Prostate gland (tissue), 2 donors: ENCODE data around the gene PROK2. TPM values are rescaled to one million over a fixed set of nuclear protein-coding genes. Genes with fewer than 3 reads are reported as not detected.

Experiments used
- DNase-seq: peaks from one replicate; pipeline ENCODE4 v3.0.0-alpha.2; 2019; ENCODE audit warnings: low spot score
- H3K27ac ChIP-seq, 2 donors: fragments of 200-600 bp; sonication (generic); 2 replicates each; pipeline ENCODE4 v1.5.1; 2017 to 2019
- H3K27me3 ChIP-seq: fragments of 200-600 bp; sonication (generic); replicated peaks from 2 replicates; pipeline ENCODE4 v1.5.1; 2019; ENCODE audit not compliant: insufficient read depth
- H3K36me3 ChIP-seq, 2 donors: fragments of 200-600 bp; sonication (generic); 1 replicate in 1 of 2; 2 replicates in 1 of 2; pipeline versions ENCODE4 v1.5.1 to v1.8.1; 2017 to 2019
- H3K4me1 ChIP-seq: fragments of 200-600 bp; sonication (generic); replicated peaks from 2 replicates; pipeline ENCODE4 v1.5.1; 2019
- H3K4me3 ChIP-seq, 2 donors: fragments of 200-600 bp; sonication (generic); 2 replicates each; pipeline ENCODE4 v1.5.1; 2017 to 2019
- H3K9me3 ChIP-seq: fragments of 200-600 bp; sonication (generic); 2 replicates; pipeline ENCODE4 v1.5.1; 2017
- CTCF ChIP-seq, 4 experiments: fragments of 200-600 bp in 2 of 4; fragments of 450-650 bp in 2 of 4; sonication (generic) in 2 of 4; IDR thresholded peaks; 1 replicate in 3 of 4; 2 replicates in 1 of 4; pipeline ENCODE4 v1.5.1; 2016 to 2019; ENCODE audit warnings: antibody characterized with exemption in 4 of 4, mild to moderate bottlenecking in 2 of 4, moderate library complexity in 2 of 4
- POLR2A ChIP-seq: fragments of 450-650 bp; IDR thresholded peaks from one replicate; pipeline ENCODE4 v1.6.1; 2016; ENCODE audit warnings: antibody characterized with exemption, mild to moderate bottlenecking
- POLR2AphosphoS5 ChIP-seq: sonication (generic); formaldehyde crosslinking; IDR thresholded peaks from one replicate; pipeline ENCODE4 v1.6.1; 2017; ENCODE audit warnings: antibody characterized with exemption
- WGBS: methylation state at CpG from one replicate; pipeline ENCODE4 v1.1.5; 2018; 5-methylcytosine and 5-hydroxymethylcytosine counted together
- intact Hi-C: fragments of 100-400 bp; cut with DNase I; formaldehyde crosslinking; loops from one replicate; pipeline ENCODE4 v1.14.2; 2022
- total RNA-seq, 2 donors: library from RNA; depleted of rRNA; stranded (reverse); fragments of >200 nt; gene quantifications; one replicate each; pipeline ENCODE4 v1.1.0, GENCODE V29; 2016

Gene PROK2
- total RNA-seq, 2 donors from 2014 or later, result 2.3 TPM; not detected in 1

- H3K27ac ChIP-seq, result no peak overlapping the region
- H3K4me3 ChIP-seq, result no peak overlapping the region
- H3K9me3 ChIP-seq, result no peaks in the 10 kb centered on the region
- TF ChIP-seq POLR2A (no peak), CTCF (IDR thresholded peaks at IDR 0.05) (no peak), POLR2AphosphoS5 (no peak)
- H3K36me3 ChIP-seq, result no peaks in the 10 kb centered on the region
- intact Hi-C loops, result no loop called here
- whole genome bisulfite sequencing, result 61% methylated on average over 1 of the region's 1 CpG
- no peak for DNase-seq
- no peaks in the 10 kb centered on the region for H3K27me3 ChIP-seq
- H3K4me1 ChIP-seq, result no peaks in the 10 kb centered on the region
Measured at GRCh38 chr3:71791634-71792033, 6.7 kb upstream of the PROK2 start.

- Histone ChIP-seq H3K36me3 (no peaks in the 10 kb centered on the region), H3K27ac (no peak overlapping the region), H3K4me3 (no peak overlapping the region), H3K4me1 (no peaks in the 10 kb centered on the region), H3K9me3 (no peaks in the 10 kb centered on the region), H3K27me3 (no peaks in the 10 kb centered on the region)
- DNase-seq, result no peak
- intact Hi-C loops, result no loop called here
- TF ChIP-seq POLR2AphosphoS5 (no peak), CTCF (IDR thresholded peaks at IDR 0.05) (no peak), POLR2A (no peak)
- 86% methylated on average over 1 of the region's 1 CpG for WGBS
Measured at GRCh38 chr3:71789922-71790321, 5.0 kb upstream of the PROK2 start.

GRCh38 chr3:71787851-71788405, 3.0 kb upstream of the PROK2 start:
- TF ChIP-seq POLR2AphosphoS5 (no peak), POLR2A (no peak), CTCF (IDR thresholded peaks at IDR 0.05) (no peak)
- H3K27me3 ChIP-seq, result peaks cover 6% of the 10 kb centered on the region
- intact Hi-C loops, result no loop called here
- H3K4me3 ChIP-seq, result no peak overlapping the region
- H3K27ac ChIP-seq, result no peak overlapping the region
- DNase-seq, result no peak
- WGBS, result 92% methylated on average over 7 of the region's 7 CpGs
- no peaks in the 10 kb centered on the region for H3K9me3 ChIP-seq
- no peaks in the 10 kb centered on the region for H3K4me1 ChIP-seq
- H3K36me3 ChIP-seq, result no peaks in the 10 kb centered on the region

- H3K27ac ChIP-seq, result no peak overlapping the region
- intact Hi-C loops, result no loop called here
- TF ChIP-seq POLR2A (no peak), POLR2AphosphoS5 (no peak), CTCF (IDR thresholded peaks at IDR 0.05) (no peak)
- H3K27me3 ChIP-seq, result peaks cover 6% of the 10 kb centered on the region
- 75% methylated on average over 6 of the region's 6 CpGs for WGBS
- H3K4me1 ChIP-seq, result no peaks in the 10 kb centered on the region
- no peaks in the 10 kb centered on the region for H3K9me3 ChIP-seq
- no peak overlapping the region for H3K4me3 ChIP-seq
- no peaks in the 10 kb centered on the region for H3K36me3 ChIP-seq
- no peak for DNase-seq
Measured at GRCh38 chr3:71786551-71786950, 1.6 kb upstream of the PROK2 start.

GRCh38 chr3:71786217-71786549, 1.2 kb upstream of the PROK2 start:
- Histone ChIP-seq H3K9me3 (no peaks in the 10 kb centered on the region), H3K27ac (no peak overlapping the region), H3K27me3 (peaks cover 6% of the 10 kb centered on the region), H3K4me1 (no peaks in the 10 kb centered on the region), H3K36me3 (no peaks in the 10 kb centered on the region), H3K4me3 (no peak overlapping the region)
- intact Hi-C loops, result no loop called here
- 60% methylated on average over 8 of the region's 8 CpGs for WGBS
- TF ChIP-seq CTCF (IDR thresholded peaks at IDR 0.05) (no peak), POLR2AphosphoS5 (no peak)
- DNase-seq, result no peak
